Activated T-cell treated with anti-CD3 and anti-CD28 coated beads for 24 hours (primary cell): Measurements from ENCODE around the gene LTB4R2.
A peak's percentile ranks its signal among the peaks of the same experiment; 100 is the strongest.

Experiments
- DNase-seq: peaks from one replicate; pipeline ENCODE4 v3.0.0-alpha.2; 2020; ENCODE audit warnings: low read depth

The LTB4R2 gene

DNA sequence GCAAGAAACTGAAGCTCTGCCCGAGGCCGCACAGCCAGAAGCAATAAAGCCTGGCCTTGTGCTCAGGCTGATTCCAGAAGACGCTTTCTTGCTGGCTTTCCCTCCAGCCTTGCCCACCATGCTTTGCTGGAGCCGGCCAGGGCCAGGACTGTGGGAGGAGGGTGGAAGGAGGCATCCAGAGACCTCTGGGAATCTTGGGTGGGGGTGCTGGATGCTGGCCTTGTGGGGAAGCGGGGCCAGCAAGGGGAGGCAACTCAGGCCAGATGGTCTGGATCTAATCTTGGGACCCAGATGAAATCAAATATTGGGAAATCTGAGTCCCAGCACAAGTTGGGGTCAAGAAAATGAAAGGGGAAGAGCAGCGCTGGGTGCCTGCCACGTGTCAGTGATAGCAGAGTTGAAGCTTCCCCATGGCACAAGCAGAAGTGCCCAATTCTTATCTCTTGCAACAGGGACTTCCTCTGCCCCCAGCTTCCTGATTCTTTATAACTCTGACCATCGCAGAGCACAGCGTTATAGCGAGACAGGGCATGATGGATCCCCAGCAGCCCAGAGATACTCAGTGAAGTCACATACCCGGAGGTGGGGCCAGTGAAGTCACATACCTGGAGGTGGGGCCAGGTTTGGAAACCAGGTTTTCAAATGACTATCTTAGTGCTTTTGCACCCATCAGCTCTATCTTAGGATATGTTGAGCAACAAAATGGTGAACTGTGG, 32.2 kb upstream of the LTB4R2 start:
- no peak for DNase-seq

DNA sequence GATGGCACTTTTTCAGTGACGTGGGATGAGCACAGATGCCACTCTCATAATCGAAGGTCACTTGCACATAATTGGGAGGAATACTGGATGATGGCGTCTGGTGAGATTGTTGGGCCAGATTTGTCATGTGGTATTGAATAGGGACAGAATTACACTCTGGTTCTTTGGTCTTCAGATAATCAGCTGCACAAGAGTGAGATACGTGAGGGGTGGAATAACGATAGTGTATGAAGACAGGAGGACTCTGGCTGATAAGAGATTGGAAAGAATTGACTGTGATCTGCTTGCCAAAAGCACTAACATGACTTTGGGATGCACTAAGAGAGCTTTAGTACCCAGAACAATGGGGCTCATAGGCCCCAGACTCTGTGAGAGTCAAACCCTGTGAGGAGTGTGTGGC, 31.5 kb upstream of the LTB4R2 start:
- DNase-seq = no peak

DNA sequence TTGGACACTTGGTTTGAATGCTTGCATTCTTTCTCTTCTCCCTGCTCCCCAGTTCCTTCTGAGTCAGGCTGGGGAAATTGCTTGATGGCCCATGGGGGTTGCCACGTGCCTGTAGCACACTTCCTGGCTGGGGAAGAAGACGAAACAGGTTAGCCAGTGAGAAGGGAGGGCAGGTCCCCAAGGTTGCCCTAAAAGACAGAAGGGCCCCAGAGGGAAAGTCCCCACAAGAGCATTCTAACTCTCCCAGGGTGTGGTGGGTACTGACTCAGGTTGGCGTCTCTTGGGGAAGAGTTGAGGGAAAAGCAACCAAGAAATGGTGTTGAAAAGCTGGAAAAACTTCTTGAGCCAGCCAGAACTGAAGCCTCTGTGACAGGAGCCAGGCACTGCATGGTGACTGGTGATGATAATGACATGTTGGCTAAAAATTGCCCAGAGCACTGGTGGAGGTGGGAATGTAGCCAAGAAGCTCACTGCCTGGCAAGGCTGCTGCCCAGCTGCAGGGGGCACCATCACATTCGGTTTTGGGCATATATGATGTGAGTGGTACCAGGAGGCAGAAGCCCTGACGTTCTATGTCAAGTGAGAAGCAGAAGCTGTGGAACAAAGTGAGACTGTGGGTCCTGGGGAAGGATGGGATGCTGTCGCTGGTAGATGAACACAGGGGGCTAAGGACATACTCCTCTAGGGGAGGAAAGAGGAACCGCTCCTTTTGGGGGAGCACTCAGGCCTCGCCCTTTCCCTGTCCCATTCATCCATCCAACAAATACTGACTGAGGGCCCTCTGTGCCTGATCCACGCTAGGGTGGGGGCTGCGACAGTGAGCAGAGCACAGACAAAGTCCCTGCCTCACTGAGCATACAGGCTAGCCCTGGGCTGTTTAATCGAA, 30.4 kb upstream of the LTB4R2 start:
- peak; percentile 45 for DNase-seq

DNA sequence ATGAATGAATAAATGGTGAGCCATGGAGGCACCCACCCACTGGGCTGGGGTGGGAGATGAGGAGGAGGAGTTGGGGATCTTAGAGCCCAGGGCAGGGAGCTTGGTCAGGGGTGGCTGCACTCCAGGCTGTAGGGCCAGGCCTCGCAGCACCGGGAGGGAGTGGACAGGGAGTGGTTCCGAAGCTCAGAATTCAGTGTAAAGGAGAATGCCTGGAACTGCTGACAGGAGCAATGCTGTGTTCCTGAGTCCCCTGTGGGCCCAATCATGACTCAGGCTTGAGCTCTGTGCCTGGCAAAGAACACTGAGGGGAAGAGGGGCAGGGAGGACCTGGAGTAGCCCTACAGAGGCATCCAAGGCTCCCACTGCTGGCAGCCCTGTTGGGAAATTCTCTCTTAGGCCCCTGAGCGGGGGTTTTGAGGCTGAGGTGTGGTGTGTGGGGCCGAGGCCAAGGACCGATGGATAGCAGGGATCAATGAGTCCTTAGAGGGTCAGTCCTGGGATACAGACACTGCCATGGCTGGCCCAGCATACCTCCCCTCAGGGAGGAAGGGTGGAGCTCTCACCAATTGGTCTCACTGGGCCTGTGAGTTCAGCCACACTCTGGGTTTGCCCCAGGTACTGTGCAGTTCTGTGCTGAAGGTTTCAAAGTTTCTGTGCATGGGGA, 29.0 kb upstream of the LTB4R2 start:
- no peak for DNase-seq

DNA sequence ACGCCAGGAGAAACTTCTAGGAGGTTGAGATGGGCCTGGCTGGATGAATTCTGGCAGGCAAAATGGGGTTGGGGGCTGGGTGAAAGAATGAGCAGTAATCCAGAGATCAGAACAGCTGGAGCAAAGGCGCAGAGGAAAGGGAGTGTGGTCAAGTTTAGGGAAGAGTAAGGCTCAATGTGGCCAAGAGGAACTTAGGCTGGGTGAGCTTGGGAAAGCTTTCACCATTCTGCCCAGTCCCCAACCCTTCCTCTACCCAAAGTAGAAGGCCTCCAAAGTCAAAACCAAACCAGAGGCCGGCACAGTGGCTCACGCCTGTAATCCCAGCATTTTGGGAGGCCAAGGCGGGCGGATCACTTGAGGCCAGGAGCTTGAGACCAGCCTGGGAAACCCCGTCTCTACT, 28.3 kb upstream of the LTB4R2 start:
- DNase-seq = no peak

DNA sequence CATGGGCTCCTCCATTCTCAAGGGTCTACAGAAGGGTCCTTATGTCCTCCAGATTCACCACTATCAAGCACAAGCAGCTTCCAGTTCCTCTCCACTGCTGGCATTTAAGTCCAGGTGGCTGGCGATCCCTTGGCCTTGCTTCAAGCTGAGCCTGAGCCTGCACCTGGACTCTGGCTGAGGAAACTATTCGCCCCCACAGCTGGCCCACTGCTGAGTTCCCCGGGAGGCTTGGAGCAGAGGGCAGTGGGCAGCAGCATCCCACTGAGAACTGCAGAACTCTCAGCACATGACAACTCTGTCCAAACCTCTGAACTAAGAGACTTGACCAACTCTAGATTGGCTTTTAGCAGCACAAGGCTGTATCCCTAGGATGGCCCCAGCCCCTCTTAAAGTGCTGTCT, 27.2 kb upstream of the LTB4R2 start:
- no peak for DNase-seq

DNA sequence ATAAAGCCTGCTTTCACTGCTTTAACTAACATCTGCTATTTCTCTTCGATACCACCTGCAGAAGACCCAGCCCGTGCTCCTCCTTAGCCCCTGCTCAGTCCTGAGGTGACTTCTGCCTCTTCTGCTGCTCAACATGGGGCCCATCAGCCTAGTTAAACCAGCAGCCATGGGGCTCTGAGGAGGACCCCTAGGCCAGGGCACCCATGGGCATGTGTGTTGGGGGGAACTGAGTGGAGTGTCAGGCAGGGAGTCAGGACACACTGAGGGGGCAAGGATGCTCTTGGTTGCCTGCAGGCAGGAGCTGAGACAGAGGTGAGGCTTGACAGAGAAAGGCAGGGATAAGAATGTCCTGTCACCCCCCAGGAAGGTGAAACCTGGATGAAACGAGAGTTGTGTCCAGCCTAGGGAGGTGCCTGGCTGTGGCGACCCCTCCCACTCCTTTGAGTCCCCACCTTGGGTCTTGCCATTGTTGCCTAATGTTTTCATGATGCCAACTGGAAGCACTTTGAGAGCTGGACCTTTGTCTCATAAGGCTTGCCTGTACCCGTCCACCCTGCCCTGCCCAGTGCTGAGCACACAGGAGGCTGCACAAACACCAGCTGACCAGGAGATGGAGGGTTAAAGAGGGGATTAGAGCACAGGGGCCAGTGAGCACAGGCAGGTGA, 26.0 kb upstream of the LTB4R2 start:
- no peak for DNase-seq

DNA sequence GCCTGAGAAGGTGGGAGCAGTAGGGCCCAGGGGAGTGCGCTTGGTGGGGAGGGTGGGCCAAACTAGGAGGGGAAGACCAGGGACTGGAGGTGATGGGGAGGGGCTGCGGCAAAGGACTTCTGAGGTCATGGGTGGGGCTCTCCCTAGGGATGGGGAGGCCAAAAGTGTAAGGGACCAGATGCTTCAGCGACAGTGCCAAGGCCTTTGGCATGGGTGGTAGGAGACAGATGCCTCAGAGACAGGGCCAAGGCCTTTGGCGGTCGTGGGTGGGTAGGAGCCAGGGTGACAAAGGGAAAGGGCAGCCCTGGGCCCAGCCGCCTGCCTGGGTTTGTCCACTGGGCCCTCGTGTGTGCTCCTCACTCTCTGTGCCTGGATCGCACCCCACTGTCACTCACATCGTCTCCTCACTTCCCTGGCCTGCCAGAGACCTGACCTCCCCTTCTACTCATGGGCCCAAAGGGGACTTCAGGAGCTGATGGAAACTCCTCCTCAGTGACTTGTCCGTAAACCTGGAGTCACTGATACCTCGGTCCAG, 25.4 kb upstream of the LTB4R2 start:
- DNase-seq = no peak

DNA sequence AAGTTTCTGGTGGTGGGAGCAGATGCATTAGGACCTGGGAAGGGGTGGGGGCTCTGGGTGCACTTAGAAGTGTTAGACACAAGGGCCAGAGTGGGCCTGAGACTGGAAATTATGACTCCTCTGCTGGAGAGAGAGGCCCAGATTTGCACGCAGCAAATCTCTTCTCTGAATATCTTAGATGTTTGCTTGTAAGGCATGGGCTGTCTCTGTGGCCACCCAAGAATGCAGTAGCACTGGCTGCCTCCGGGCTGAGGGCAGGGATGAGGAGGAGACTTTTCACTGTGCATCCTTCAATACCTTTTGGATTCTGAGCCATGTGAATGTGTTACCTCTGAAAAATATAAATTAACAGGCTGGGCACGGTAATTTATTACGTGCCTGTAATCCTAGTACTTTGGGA, 24.6 kb upstream of the LTB4R2 start:
- DNase-seq = no peak

DNA sequence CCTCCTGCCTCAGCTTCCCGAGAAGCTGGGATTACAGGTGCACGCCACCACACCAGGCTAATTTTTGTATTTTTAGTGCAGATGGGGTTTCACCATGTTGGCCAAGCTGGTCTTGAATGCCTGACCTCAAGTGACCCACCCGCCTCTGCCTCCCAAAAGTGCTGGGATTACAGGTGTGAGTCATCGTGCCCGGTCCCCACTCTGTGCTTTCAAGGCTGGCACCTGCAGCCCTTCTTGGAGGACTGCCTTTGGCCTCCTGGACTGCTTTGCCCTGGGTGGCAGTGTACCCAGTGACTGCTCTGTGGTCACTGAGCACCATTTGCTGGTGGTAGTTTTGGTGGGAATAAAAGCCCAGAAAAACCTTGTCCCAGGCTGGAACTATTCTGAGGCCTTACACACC, 22.9 kb upstream of the LTB4R2 start:
- no peak for DNase-seq

DNA sequence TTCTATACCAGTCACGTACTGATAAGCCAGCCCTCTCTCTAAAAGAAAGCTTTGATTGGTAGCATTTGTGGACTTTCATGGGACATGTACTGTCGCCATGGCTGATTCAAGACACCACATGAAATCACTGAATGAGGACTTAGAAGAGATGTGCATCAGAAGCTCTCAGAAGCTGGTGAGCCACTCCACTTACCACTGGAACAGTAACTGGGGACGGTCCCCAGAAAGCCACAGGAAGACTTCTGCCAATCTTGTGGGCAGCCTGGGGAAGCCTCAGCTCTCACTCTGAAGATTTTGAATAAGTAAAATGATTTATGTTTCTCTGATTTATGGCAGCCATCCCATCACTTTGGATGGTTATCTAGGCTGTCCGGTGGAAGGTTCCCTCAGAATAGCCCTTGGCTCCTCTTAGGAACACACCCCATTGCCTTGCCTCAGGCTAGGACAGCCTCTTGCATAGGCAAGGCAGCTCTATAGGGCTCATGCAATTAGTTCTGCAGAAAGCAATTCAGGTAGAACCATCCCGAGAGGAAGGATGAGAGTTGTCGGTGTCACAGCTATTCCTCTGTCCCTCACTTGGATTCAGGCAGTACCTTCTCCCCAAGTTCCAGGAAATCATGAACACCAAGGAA, 20.2 kb upstream of the LTB4R2 start:
- peak; percentile 56 for DNase-seq

DNA sequence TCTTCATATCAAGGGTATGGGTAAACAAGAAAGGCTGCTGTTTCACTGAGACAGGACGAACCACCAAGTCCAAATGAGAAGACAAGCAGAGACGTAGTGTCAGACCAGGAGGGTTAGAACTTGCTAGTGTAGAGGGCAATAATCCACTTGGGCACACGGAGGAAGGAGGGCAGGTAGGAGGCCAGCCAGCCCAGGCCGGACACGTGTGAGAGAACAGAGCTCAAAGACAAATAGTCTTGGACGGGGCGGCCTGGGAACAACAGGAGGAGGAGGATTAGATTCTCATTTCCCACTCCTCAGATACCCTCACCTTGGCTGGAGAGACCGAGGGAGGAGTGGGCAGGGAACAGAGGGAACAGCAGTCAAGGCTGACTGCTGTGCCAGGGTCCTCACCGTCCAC, 19.2 kb upstream of the LTB4R2 start:
- no peak for DNase-seq

DNA sequence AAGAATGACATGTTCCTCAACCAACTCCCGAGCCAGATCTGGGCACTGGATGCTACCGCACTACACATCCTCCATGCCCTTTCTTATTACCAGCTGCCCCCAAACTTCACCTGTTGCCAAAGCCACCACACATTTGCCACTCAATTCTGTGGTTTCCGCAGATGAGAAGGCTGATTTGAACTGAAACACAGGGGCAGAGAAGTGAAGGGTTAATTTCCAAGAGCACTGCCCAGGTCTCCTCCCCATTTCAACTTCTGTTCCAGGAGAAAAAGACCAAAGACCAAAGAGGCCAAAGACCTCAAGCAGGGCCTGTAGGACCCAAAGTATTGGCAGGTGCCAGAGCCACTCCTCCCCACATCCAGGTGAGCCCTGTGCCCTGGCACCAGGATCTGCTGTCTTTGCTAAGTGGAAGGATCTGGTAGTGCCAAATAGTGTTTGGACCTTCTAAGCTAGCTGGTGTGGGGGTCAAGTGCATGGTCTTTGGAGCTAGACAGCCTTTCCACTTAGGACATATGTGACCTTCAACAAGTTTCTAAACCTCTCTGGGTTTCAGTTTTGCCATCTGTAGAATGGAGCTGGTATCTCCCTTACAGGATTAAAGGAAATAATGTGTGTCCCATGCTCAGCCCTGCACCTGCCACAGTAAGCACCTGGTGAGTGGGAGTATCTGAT, 18.4 kb upstream of the LTB4R2 start:
- no peak for DNase-seq

DNA sequence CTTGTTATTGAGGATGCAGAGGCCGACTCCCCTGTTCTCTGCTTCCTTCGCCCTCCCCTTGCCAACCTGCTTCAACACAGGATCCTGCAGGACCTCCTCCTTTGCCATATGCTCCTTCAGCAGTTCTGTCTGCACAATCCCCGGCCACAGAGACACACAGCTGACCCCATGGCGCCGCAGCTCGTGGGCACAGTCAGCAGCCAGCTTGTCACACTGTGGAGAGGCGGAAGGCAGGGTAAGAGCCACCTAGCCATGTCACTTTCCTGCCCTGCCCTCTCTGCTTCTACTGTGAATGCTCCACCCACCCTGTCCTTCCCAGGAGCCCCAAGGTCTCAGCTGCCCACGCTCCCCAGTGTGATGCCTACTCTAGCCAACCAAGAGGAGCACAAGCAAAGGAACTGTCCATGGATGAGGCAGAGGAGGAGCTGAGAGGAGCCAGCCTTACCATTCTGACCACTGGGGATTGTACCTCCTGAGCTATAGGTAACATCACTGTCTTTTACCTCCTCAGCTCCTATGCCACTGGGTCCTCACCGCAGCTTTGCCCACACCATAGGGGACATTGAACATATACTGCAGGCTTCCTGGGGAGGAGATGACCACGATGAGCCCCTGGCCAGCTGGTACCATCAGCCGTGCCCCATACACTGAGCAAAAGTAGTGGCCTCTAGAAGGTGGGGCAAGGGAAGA, 17.7 kb upstream of the LTB4R2 start:
- DNase-seq = no peak

DNA sequence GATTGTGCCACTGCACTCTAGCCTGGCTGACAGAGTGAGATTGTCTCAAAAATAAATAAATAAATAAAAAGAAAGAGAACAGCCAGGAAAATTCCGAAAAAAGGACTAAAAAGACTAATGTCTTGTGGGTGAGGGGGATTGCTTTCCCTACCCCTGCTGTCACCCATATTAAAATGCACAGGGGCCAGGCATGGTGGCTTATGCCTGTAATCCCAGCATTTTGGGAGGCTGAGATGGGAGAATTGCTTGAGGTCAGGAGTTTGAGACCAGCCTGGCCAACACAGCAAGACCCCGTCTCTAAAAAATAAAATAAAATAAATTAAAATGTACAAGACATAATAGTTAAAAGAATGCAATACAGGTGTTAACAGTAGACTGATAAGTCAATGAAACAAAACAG, 16.4 kb upstream of the LTB4R2 start:
- DNase-seq = no peak

DNA sequence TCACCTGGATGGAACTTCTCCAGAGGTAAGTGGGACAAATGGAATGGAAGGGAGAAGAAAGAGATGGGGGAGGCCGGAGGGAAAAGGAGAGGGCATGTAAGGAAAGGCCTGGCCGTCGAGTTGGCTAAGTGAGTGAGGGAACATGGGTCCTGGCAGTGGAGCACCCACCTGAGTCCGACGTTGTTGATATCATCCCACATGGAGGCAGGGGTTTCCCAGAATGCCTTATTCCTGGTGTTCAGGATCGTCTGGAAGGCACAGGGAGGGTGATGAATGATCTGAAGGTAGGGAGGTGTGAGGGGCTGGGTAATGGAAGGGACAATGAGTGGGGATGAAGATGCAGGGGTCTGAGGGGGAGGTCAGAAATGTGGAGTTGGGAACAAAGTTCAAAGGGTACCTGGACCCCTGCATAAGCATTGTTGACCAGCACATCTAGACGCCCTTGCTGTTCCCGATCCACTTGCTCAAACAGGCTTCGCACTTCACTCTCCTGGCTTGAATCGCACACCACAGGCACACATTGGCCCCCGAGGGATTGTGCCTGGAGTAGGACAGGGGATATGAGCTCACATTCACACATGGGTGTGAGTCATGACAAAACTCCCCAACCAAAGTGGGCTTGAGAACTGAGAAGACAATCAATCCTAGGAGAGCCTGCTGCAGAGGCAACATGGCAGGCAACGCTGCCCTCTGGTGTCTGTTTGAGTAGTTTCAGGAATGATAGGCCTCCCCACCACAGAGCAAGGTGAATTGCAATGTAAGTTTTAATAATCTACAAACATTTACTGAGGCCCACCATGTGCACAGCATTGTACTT, 13.4 kb upstream of the LTB4R2 start:
- DNase-seq = peak; percentile 75

DNA sequence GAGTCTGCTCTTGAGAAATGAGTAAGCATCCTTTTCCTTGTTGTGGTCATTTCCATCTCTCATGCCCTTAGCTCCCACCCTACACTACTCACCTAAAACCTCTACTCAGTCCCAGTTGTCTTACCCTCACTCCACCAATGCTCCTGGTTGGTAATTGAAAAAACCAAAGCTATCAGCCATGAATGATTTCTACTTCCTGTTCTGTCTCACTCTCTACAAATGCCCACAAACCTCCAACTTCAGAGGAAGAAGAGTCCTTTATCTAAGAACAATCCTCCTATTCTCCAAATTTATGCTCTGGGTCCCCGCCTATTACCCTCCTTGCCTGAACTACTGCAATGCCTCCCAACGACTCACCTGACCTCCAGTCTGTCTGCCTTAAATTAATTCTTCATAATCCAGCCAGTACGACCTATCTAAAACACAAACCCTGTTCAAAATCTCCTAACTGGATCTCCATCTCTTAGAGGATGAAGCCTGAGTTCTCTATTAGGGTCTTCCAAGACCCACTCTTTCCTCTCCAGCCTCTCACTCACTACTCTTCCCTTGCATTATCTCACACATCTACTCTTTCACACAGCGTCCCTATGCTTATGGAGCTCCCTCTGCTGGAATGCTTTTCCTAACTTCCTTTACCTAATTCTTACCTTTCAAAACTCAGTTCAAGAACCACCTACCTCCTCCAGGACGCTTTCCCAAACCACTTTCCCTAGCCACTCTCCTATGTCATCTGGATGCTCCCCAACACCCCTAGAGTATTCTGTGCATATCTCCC, 12.6 kb upstream of the LTB4R2 start:
- no peak for DNase-seq

DNA sequence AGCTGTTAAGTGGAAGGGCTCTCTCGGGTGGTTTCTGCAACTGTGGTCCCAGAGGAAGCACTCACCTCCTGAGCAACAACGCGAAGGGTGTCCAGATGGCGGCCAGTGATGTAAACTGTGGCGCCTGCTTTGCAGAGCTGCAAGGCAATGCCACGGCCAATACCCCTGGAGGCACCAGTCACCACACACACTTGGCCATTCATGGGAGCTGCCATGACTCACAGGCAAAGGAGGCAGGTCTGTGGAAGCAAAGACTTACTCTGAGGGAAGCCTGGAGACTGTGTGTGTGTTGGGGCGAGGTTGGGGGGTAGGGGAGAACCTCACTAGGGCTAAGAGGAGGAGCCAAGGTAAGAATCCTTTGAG, 11.1 kb upstream of the LTB4R2 start:
- DNase-seq = no peak
